Lower lobe of right lung (tissue), 2 donors: Measurements from ENCODE around the gene LIMCH1. TPM values are rescaled to one million over a fixed set of nuclear protein-coding genes. Genes with fewer than 3 reads are reported as not detected.
A peak's percentile ranks its signal among the peaks of the same experiment; 100 is the strongest.
"Not testable (repeated sequence)": the region's sequence is repeated elsewhere in the genome, so short reads cannot be mapped to it uniquely, and the experiment has no call there.

ENCODE experiments used
- ATAC-seq, 2 donors: fragments of 200-7000 bp; cut with Tn5 transposase; one replicate each; pipeline ENCODE4 v1.9.1; 2020 to 2022; ENCODE audit warnings: mild to moderate bottlenecking in 2 of 2, moderate library complexity in 2 of 2
- DNase-seq: peaks from one replicate; pipeline ENCODE4 v3.0.0-alpha.2; 2020
- H3K27ac ChIP-seq: fragments of 200-600 bp; one replicate; pipeline ENCODE4 v1.8.0; 2022
- H3K27me3 ChIP-seq: fragments of 200-600 bp; one replicate; pipeline ENCODE4 v1.8.0; 2022; ENCODE audit warnings: low read depth
- H3K36me3 ChIP-seq: fragments of 200-600 bp; one replicate; pipeline ENCODE4 v1.8.0; 2022; ENCODE audit warnings: mild to moderate bottlenecking
- H3K4me1 ChIP-seq: fragments of 200-600 bp; one replicate; pipeline ENCODE4 v1.8.0; 2022
- H3K4me3 ChIP-seq: fragments of 200-600 bp; one replicate; pipeline ENCODE4 v1.8.0; 2022; ENCODE audit warnings: mild to moderate bottlenecking
- H3K9me3 ChIP-seq: fragments of 200-600 bp; one replicate; pipeline ENCODE4 v1.8.0; 2022
- intact Hi-C: fragments of 100-400 bp; cut with DNase I; formaldehyde crosslinking; loops from one replicate; pipeline ENCODE4 v1.11.0; 2022
- total RNA-seq: library from RNA; stranded (reverse); fragmentation: NEBNext Ultra II Directional; extraction: Animal tissue kit (Norgen Biotek cat#: 25700); gene quantifications from one replicate; pipeline ENCODE4 v1.2.1, GENCODE V29; 2021
- TF ChIP-seq, protein P1 (sequence below): fragments of 200-600 bp; IDR thresholded peaks from one replicate; pipeline ENCODE4 v1.8.0; 2022; ENCODE audit warnings: antibody characterized with exemption, mild to moderate bottlenecking
- donor health status: DM: no; HTN: yes; CAD: no; lungs with severe emphysema.

LIMCH1 gene
- total RNA-seq, 1 donor from 2014 or later = 267 TPM

DNA sequence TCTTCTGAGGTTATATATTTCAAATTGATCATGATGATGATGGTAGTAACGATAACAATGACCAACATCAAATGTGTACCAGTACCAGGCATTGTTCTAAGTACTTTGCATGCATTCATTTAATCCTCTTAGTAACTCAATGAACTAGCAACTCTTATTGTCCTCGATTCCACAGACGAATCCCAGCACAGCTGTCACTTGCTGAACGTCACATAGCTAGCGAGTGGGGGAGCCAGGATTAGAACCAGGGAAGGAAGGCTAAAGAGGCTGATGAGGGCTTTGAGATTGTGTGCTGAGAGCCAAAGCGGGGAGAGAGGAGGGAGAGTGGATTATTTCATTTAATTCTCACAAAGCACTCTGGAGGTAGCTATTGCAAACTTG is 106.9 kb downstream of the LIMCH1 start:
- TF ChIP-seq, protein P1, sequence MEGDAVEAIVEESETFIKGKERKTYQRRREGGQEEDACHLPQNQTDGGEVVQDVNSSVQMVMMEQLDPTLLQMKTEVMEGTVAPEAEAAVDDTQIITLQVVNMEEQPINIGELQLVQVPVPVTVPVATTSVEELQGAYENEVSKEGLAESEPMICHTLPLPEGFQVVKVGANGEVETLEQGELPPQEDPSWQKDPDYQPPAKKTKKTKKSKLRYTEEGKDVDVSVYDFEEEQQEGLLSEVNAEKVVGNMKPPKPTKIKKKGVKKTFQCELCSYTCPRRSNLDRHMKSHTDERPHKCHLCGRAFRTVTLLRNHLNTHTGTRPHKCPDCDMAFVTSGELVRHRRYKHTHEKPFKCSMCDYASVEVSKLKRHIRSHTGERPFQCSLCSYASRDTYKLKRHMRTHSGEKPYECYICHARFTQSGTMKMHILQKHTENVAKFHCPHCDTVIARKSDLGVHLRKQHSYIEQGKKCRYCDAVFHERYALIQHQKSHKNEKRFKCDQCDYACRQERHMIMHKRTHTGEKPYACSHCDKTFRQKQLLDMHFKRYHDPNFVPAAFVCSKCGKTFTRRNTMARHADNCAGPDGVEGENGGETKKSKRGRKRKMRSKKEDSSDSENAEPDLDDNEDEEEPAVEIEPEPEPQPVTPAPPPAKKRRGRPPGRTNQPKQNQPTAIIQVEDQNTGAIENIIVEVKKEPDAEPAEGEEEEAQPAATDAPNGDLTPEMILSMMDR = no peak
- Histone ChIP-seq H3K4me1 (peaks cover 18% of the 10 kb centered on the region), H3K27ac (no peak overlapping the region), H3K4me3 (no peak overlapping the region), H3K27me3 (peaks cover 7% of the 10 kb centered on the region), H3K9me3 (no peaks in the 10 kb centered on the region), H3K36me3 (peaks cover 31% of the 10 kb centered on the region)
- ATAC-seq (no peak), DNase-seq (no peak)
- intact Hi-C loops = no loop called here

DNA sequence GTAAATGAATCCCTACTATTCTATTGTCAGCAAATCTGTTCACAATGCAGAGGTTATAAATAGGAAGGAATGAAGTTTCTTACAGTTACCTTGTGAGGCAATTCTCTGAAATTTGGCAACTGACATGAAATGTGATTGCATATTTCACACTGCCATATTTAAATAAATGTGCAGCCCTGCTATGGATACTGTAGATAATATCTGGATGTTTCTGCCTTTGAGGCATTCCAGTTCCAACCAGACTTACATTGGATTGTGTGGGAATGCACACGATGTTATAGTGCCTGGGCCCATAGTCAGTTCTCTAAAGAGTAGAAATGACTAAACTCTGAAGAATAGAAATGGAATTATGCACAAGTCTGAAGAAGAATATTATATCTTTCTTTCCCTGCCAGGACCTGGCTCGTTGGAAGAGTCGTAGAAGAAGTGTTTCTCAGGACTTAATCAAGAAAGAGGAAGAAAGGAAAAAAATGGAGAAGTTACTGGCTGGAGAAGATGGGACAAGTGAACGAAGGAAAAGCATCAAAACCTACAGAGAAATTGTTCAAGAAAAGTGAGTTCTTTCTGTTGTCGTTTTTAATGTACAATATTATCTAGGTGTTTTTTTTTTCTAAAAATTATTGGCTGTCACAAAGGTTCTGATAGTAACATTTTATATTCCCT is 107.9 kb downstream of the LIMCH1 start:
- no peak overlapping the region for H3K4me3 ChIP-seq
- peaks cover 7% of the 10 kb centered on the region for H3K27me3 ChIP-seq
- DNase-seq = no peak
- no peak overlapping the region for H3K27ac ChIP-seq
- peaks cover 18% of the 10 kb centered on the region for H3K4me1 ChIP-seq
- no peaks in the 10 kb centered on the region for H3K9me3 ChIP-seq
- no peak for ATAC-seq
- TF ChIP-seq, protein P1 = no peak
- intact Hi-C loops = no loop called here
- peaks cover 41% of the 10 kb centered on the region for H3K36me3 ChIP-seq

DNA sequence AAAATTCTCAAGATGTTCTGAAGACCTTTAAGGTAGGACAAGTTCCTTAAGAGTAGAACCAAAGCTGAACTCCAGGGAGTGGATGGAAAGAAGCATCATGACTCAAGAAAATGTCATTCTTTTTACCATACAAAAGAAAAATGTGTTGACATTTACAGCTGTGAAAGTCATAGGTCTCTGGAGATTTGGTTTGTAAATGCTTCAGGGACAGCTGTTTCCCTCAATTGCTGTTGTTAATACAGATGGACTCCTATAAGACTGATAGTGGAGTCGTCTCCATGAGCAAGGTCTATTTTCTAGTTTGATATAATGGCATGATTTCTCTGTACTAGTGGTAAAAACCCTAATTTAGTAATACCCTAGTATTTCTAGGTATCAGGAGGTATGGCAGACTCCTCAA is 108.9 kb downstream of the LIMCH1 start:
- Histone ChIP-seq H3K4me3 (no peak overlapping the region), H3K27ac (no peak overlapping the region), H3K27me3 (peaks cover 7% of the 10 kb centered on the region), H3K36me3 (peaks cover 51% of the 10 kb centered on the region), H3K9me3 (no peaks in the 10 kb centered on the region), H3K4me1 (peaks cover 18% of the 10 kb centered on the region)
- TF ChIP-seq, protein P1 = no peak
- DNase-seq = no peak
- ATAC-seq = no peak
- intact Hi-C loops = no loop called here

GRCh38 chr4:41647383-41647782 is 109.4 kb downstream of the LIMCH1 start:
- TF ChIP-seq, protein P1 = no peak
- H3K27ac ChIP-seq = no peak overlapping the region
- DNase-seq (no peak), ATAC-seq (no peak)
- H3K4me3 ChIP-seq = no peak overlapping the region
- peaks cover 56% of the 10 kb centered on the region for H3K36me3 ChIP-seq
- peaks cover 7% of the 10 kb centered on the region for H3K27me3 ChIP-seq
- intact Hi-C loops = no loop called here
- peaks cover 18% of the 10 kb centered on the region for H3K4me1 ChIP-seq
- no peaks in the 10 kb centered on the region for H3K9me3 ChIP-seq

DNA sequence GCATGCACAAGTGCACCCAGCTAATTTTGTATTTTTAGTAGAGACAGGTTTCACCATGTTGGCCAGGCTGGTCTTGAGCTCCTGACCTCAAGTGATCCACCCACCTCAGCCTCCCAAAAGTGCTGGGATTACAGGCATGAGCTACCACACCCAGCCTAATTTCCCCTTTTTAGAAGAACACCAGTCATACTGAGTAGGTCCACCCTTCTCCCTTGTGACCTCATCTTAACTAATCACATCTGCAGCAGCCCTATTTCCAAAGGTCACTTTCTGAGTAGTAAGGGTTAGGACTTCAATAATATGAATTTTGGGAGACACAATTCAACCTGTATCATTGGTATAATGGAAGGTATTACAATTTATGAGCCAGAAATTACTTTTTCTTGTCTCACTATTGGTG is 113.2 kb downstream of the LIMCH1 start:
- intact Hi-C loops, DNase-seq, H3K27ac ChIP-seq, H3K9me3 ChIP-seq, H3K4me3 ChIP-seq, H3K27me3 ChIP-seq: not testable (repeated sequence)
- Histone ChIP-seq H3K4me1 (peaks cover 18% of the 10 kb centered on the region), H3K36me3 (peaks cover 61% of the 10 kb centered on the region)
- ATAC-seq = peak in 1 of 2 donors; percentile 72

GRCh38 chr4:41652971-41653370 is 115.0 kb downstream of the LIMCH1 start:
- H3K27ac ChIP-seq = no peak overlapping the region
- H3K27me3 ChIP-seq = no peaks in the 10 kb centered on the region
- peaks cover 19% of the 10 kb centered on the region for H3K4me1 ChIP-seq
- TF ChIP-seq, protein P1 = no peak
- intact Hi-C loops = no loop called here
- no peaks in the 10 kb centered on the region for H3K9me3 ChIP-seq
- H3K36me3 ChIP-seq = peaks cover 43% of the 10 kb centered on the region
- DNase-seq (no peak), ATAC-seq (no peak)
- no peak overlapping the region for H3K4me3 ChIP-seq
